Neural cell (in vitro differentiated cells): Measurements from ENCODE around the gene ENTREP3. TPM values are rescaled to one million over a fixed set of nuclear protein-coding genes. Genes with fewer than 3 reads are reported as not detected.

Experiments
- H2AFZ ChIP-seq: fragments of 200-600, 300-800 bp; sonication (generic), shearing (Covaris generic); 2 replicates; pipeline ENCODE4 v1.6.0; 2014; ENCODE audit warnings: low read depth, mild to moderate bottlenecking, antibody characterized with exemption, low read length, moderate library complexity
- H3F3A ChIP-seq: fragments of 200-600 bp; shearing (Covaris generic); 2 replicates; pipeline ENCODE4 v1.6.1; 2016; ENCODE audit warnings: mild to moderate bottlenecking, moderate library complexity, mixed read lengths, antibody characterized with exemption, low read length; ENCODE audit not compliant: insufficient read depth, poor library complexity, severe bottlenecking
- H3K27ac ChIP-seq: fragments of 200-600, 300-800 bp; sonication (generic), shearing (Covaris generic); 2 replicates; pipeline ENCODE4 v1.5.1; 2014; ENCODE audit warnings: mild to moderate bottlenecking, low read length, moderate library complexity
- H3K27me3 ChIP-seq: fragments of 300-800, 200-600 bp; sonication (generic), shearing (Covaris generic); 2 replicates; pipeline ENCODE4 v1.6.0; 2014; ENCODE audit warnings: mild to moderate bottlenecking, low read depth, low read length, moderate library complexity; ENCODE audit not compliant: insufficient read depth
- H3K36me3 ChIP-seq: fragments of 300-800, 200-600 bp; sonication (generic), shearing (Covaris generic); 2 replicates; pipeline ENCODE4 v1.5.1; 2014; ENCODE audit warnings: mild to moderate bottlenecking, antibody characterized with exemption, low read length, moderate library complexity; ENCODE audit not compliant: insufficient read depth
- H3K4me2 ChIP-seq: fragments of 300-800, 200-600 bp; sonication (generic), shearing (Covaris generic); 2 replicates; pipeline ENCODE4 v1.6.0; 2014; ENCODE audit warnings: mild to moderate bottlenecking, low read length
- H3K4me3 ChIP-seq: fragments of 300-800, 200-600 bp; sonication (generic), shearing (Covaris generic); 2 replicates; pipeline ENCODE4 v1.5.1; 2014; ENCODE audit warnings: mild to moderate bottlenecking, low read length, moderate library complexity
- H3K79me2 ChIP-seq: fragments of 200-600 bp; shearing (Covaris generic); replicated peaks from 2 replicates; pipeline ENCODE4 v1.6.0; 2014; ENCODE audit warnings: mild to moderate bottlenecking, low read length, moderate library complexity; ENCODE audit not compliant: insufficient read depth
- H3K9ac ChIP-seq: fragments of 300-800, 200-600 bp; sonication (generic), shearing (Covaris generic); 2 replicates; pipeline ENCODE4 v1.6.1; 2016; ENCODE audit warnings: mild to moderate bottlenecking, low read length, mixed read lengths
- H3K9me2 ChIP-seq: fragments of 200-600 bp; shearing (Covaris generic); 2 replicates; pipeline ENCODE4 v1.6.1; 2016; ENCODE audit warnings: mild to moderate bottlenecking, low read length, mixed read lengths; ENCODE audit not compliant: insufficient read depth
- H3K9me3 ChIP-seq: fragments of 200-600, 300-800 bp; sonication (generic), shearing (Covaris generic); 2 replicates; pipeline ENCODE4 v1.6.1; 2016; ENCODE audit warnings: mild to moderate bottlenecking, mixed run types, low read length, moderate library complexity, mixed read lengths
- H4K20me1 ChIP-seq: fragments of 200-600 bp; shearing (Covaris generic); 2 replicates; pipeline ENCODE4 v1.6.1; 2016; ENCODE audit warnings: mild to moderate bottlenecking, mixed run types; ENCODE audit not compliant: insufficient read depth
- CTCF ChIP-seq: fragments of 450-650 bp; IDR thresholded peaks from 2 replicates; pipeline ENCODE4 v1.5.1; 2014; ENCODE audit warnings: antibody characterized with exemption, mild to moderate bottlenecking, moderate library complexity; ENCODE audit not compliant: poor library complexity, severe bottlenecking
- EP300 ChIP-seq: fragments of 450-650 bp; conservative IDR thresholded peaks from 2 replicates; pipeline ENCODE4 v1.6.1; 2014; ENCODE audit warnings: antibody characterized with exemption, mild to moderate bottlenecking, moderate library complexity; ENCODE audit not compliant: poor library complexity, severe bottlenecking
- EZH2 ChIP-seq: fragments of 200-600, 300-800 bp; shearing (Covaris generic), sonication (generic); IDR thresholded peaks from 2 replicates; pipeline ENCODE4 v1.6.1; 2014; ENCODE audit warnings: antibody characterized with exemption, low read length, borderline replicate concordance, mild to moderate bottlenecking; ENCODE audit not compliant: insufficient read depth, poor library complexity, severe bottlenecking
- MXI1 ChIP-seq: fragments of 450-650 bp; conservative IDR thresholded peaks from 2 replicates; pipeline ENCODE4 v1.6.1; 2014; ENCODE audit warnings: antibody characterized with exemption, mild to moderate bottlenecking; ENCODE audit not compliant: poor library complexity, severe bottlenecking
- POLR2AphosphoS5 ChIP-seq: IDR thresholded peaks from 2 replicates; pipeline ENCODE4 v1.6.1; 2012
- RAD21 ChIP-seq: fragments of 450-650 bp; conservative IDR thresholded peaks from 2 replicates; pipeline ENCODE4 v1.6.1; 2014; ENCODE audit warnings: antibody characterized with exemption, mild to moderate bottlenecking, moderate library complexity
- REST ChIP-seq: IDR thresholded peaks from 2 replicates; pipeline ENCODE4 v1.6.1; 2012; ENCODE audit warnings: borderline replicate concordance
- SMC3 ChIP-seq: fragments of 450-650 bp; conservative IDR thresholded peaks from 2 replicates; pipeline ENCODE4 v1.6.1; 2014; ENCODE audit warnings: antibody characterized with exemption, mild to moderate bottlenecking, moderate library complexity; ENCODE audit not compliant: poor library complexity
- TAF1 ChIP-seq: IDR thresholded peaks from 2 replicates; pipeline ENCODE4 v1.6.1; 2012; ENCODE audit warnings: low read depth
- polyA plus RNA-seq: library from polyadenylated mRNA; depleted of rRNA; stranded (reverse); fragments of >200 nt; gene quantifications from 2 replicates; pipeline ENCODE4 v1.2.3, GENCODE V29; 2014

The ENTREP3 gene
- polyA plus RNA-seq, 1 donor from 2014 or later, result 11.1 TPM

GRCh38 chr1:155256058-155256852, 972 bp upstream of the ENTREP3 start:
- Histone ChIP-seq H2AFZ (no peak overlapping the region), H3K27me3 (no peaks in the 10 kb centered on the region), H3K4me3 (peak overlapping the region; percentile 94), H3K27ac (peak overlapping the region; percentile 67), H3K79me2 (peaks cover 16% of the 10 kb centered on the region), H3K4me2 (no peak overlapping the region), H3K9me3 (no peaks in the 10 kb centered on the region), H4K20me1 (no peaks in the 10 kb centered on the region), H3K9ac (peak overlapping the region; percentile 91), H3K9me2 (no peaks in the 10 kb centered on the region), H3F3A (no peaks in the 10 kb centered on the region), H3K36me3 (no peaks in the 10 kb centered on the region)
- TF ChIP-seq EZH2 (no peak), SMC3 (no peak), MXI1 (no peak), REST (no peak)

GRCh38 chr1:155254714-155255242, 505 bp downstream of the ENTREP3 start:
- Histone ChIP-seq H3F3A (no peaks in the 10 kb centered on the region), H2AFZ (peak overlapping the region; percentile 56), H3K27ac (peak overlapping the region; percentile 67), H3K36me3 (no peaks in the 10 kb centered on the region), H3K9ac (peak overlapping the region; percentile 91), H3K27me3 (no peaks in the 10 kb centered on the region), H3K4me3 (peak overlapping the region; percentile 94), H3K9me2 (no peaks in the 10 kb centered on the region), H4K20me1 (no peaks in the 10 kb centered on the region), H3K9me3 (no peaks in the 10 kb centered on the region), H3K79me2 (peaks cover 8% of the 10 kb centered on the region), H3K4me2 (peak overlapping the region; percentile 80)
- TF ChIP-seq POLR2AphosphoS5 (no peak), EZH2 (no peak), SMC3 (no peak), CTCF (no peak), RAD21 (no peak), TAF1 (no peak), MXI1 (no peak), REST (no peak), EP300 (no peak)
